Esophagus squamous epithelium (tissue), 5 donors: Measurements from ENCODE around the gene TFDP2. TPM values are rescaled to one million over a fixed set of nuclear protein-coding genes. Genes with fewer than 3 reads are reported as not detected.

Experiments used
- DNase-seq: peaks from one replicate; lab custom pipeline; 2025; lab: John Stamatoyannopoulos, UW
- H3K27ac ChIP-seq, 4 donors: fragments of 200-600 bp; sonication (generic); one replicate each; pipeline ENCODE4 v1.5.1; 2016 to 2019; ENCODE audit warnings: mild to moderate bottlenecking in 1 of 4
- H3K27me3 ChIP-seq, 4 donors: fragments of 200-600 bp; sonication (generic); 1 replicate in 3 of 4; 2 replicates in 1 of 4; pipeline versions ENCODE4 v1.5.1 to v1.6.0; 2017 to 2021; ENCODE audit warnings: antibody characterized with exemption in 1 of 4
- H3K36me3 ChIP-seq, 3 donors: fragments of 200-600 bp; sonication (generic); one replicate each; pipeline ENCODE4 v1.5.1; 2016 to 2019
- H3K4me1 ChIP-seq, 3 donors: fragments of 200-600 bp; sonication (generic); one replicate each; pipeline ENCODE4 v1.5.1; 2017 to 2019
- H3K4me3 ChIP-seq, 4 donors: fragments of 200-600 bp; sonication (generic); 1 replicate in 3 of 4; 2 replicates in 1 of 4; pipeline ENCODE4 v1.5.1; 2016 to 2019; ENCODE audit warnings: mild to moderate bottlenecking in 2 of 4, moderate library complexity in 1 of 4
- H3K9me3 ChIP-seq, 3 donors: fragments of 200-600 bp; sonication (generic); one replicate each; pipeline ENCODE4 v1.5.1; 2016 to 2019
- POLR2A ChIP-seq, 4 donors: fragments of 450-650 bp; IDR thresholded peaks; one replicate each; pipeline ENCODE4 v1.6.1; 2017; ENCODE audit warnings: antibody characterized with exemption in 4 of 4, mild to moderate bottlenecking in 4 of 4, moderate library complexity in 3 of 4
- WGBS, 2 donors: methylation state at CpG; one replicate each; pipeline ENCODE4 v1.1.5; 2018; 5-methylcytosine and 5-hydroxymethylcytosine counted together
- intact Hi-C: fragments of 100-400 bp; cut with DNase I; formaldehyde crosslinking; loops from one replicate; pipeline ENCODE4 v1.15.0; 2022
- total RNA-seq, 4 donors: library from RNA; depleted of rRNA; stranded (reverse); fragments of >200 nt; gene quantifications; one replicate each; pipeline ENCODE4 v1.1.0, GENCODE V29; 2016
- TF ChIP-seq, protein P1 (sequence below), 6 experiments: fragments of 450-650 bp in 4 of 6; fragments of 200-600 bp in 2 of 6; sonication (generic) in 2 of 6; IDR thresholded peaks; one replicate each; pipeline ENCODE4 v1.5.1; 2016 to 2019; ENCODE audit warnings: antibody characterized with exemption in 6 of 6, mild to moderate bottlenecking in 4 of 6, moderate library complexity in 4 of 6
- donor health status: DM: yes; HTN: yes; CAD: no.

TFDP2 gene, protein sequence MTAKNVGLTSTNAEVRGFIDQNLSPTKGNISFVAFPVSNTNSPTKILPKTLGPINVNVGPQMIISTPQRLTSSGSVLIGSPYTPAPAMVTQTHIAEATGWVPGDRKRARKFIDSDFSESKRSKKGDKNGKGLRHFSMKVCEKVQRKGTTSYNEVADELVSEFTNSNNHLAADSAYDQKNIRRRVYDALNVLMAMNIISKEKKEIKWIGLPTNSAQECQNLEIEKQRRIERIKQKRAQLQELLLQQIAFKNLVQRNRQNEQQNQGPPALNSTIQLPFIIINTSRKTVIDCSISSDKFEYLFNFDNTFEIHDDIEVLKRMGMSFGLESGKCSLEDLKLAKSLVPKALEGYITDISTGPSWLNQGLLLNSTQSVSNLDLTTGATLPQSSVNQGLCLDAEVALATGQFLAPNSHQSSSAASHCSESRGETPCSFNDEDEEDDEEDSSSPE
- 10 to 100 TPM; 13.1 to 37.6 (median 18.6) TPM for total RNA-seq

DNA sequence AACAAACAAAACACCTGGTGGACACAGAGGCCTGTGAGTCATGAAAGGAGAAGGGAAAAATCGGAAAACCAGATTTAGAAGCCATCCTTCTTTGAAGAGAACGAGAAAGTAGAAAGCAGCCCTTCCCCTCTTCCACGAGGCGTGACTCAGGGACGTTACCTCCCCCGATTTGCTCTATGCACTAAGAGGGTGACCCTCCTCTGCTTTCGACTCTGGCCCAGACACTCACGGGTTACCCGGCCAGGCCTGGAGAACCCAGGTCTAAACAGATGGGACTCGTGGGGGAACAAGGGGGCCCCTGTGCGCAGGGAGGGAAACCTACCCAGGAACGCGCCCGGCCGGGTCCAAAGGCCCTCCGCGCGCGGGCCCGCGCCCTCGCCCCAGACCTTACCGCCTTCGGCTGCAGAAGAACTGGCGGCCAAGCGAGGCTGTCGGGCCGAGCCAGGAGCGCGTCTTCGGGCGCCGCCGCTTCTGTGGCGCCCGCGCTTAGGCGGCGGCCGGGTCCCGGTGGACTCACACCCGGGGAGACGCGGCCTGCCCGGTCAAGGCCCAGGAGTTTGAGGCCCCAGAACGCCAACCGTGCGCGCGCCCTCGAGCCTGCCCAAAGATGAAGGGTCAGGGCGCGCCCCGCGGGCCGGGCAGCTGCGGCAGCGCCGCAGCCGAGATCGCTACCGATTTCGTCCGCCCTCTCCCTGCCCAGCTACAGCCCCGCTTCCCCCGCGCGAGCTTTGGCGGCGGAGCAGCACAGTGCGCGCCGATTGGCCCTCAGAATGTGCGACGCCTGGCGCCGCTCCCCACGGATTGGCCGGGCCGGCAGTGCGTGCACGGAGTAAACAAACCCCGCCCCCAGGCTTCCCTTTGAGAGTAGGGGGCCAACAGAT lies at the start of gene TFDP2:
Gene TFDP2, minus strand, starts transcription at position 753 of the 881 bp plus-strand sequence. CDS start 47,795 bp downstream, outside the sequence.
- H3K4me1 ChIP-seq, result peaks cover 0 to 49% (median 14%) of the 10 kb centered on the region in 3 donors
- H3K4me3 ChIP-seq, result peak within 1 kb of the TSS; percentile 61 to 93 (median 82)
- H3K27ac ChIP-seq, result peak within 1 kb of the TSS; percentile 85 to 94 (median 92)
- DNase-seq, result peak; percentile 25
- peak in 3 of 4 donors; percentile 80 to 89 (median 89) for TF ChIP-seq POLR2A (IDR thresholded peaks at IDR 0.05)
- TF ChIP-seq, protein P1, sequence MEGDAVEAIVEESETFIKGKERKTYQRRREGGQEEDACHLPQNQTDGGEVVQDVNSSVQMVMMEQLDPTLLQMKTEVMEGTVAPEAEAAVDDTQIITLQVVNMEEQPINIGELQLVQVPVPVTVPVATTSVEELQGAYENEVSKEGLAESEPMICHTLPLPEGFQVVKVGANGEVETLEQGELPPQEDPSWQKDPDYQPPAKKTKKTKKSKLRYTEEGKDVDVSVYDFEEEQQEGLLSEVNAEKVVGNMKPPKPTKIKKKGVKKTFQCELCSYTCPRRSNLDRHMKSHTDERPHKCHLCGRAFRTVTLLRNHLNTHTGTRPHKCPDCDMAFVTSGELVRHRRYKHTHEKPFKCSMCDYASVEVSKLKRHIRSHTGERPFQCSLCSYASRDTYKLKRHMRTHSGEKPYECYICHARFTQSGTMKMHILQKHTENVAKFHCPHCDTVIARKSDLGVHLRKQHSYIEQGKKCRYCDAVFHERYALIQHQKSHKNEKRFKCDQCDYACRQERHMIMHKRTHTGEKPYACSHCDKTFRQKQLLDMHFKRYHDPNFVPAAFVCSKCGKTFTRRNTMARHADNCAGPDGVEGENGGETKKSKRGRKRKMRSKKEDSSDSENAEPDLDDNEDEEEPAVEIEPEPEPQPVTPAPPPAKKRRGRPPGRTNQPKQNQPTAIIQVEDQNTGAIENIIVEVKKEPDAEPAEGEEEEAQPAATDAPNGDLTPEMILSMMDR (IDR thresholded peaks at IDR 0.05), result no peak
- H3K27me3 ChIP-seq, result no peaks in the 10 kb centered on the region
- H3K36me3 ChIP-seq, result no peaks in the 10 kb centered on the region
- WGBS, 2 donors, result 0 to 1% methylated on average over 8 to 10 of the region's 83 CpGs
- intact Hi-C loops, result no loop called here
- no peaks in the 10 kb centered on the region for H3K9me3 ChIP-seq

DNA sequence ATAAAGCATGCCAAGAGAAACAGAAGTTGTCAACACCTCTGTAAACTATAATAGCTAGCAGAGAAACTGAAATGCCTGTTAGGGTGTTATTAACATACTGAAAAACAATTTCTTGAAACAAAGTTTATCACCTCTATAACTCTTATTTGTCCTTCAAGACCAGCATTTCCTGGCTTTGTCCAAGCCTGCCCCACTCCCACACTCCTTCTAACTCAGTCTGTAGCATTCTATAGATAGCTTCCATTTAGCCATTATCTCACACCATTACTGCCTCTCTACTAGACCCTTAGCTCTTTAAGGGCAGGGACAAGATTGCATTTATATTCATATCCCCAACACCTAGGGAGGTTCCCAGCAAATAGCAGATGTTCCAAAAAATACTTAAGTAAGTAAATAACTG lies 39.5 kb upstream of the TFDP2 start:
- Histone ChIP-seq H3K4me3 (no peak overlapping the region), H3K27me3 (no peaks in the 10 kb centered on the region), H3K36me3 (peaks cover 0 to 62% (median 3%) of the 10 kb centered on the region in 3 donors), H3K9me3 (no peaks in the 10 kb centered on the region), H3K4me1 (no peaks in the 10 kb centered on the region), H3K27ac (no peak overlapping the region)
- no peak for TF ChIP-seq POLR2A (IDR thresholded peaks at IDR 0.05)
- intact Hi-C loops, result no loop called here
- DNase-seq, result no peak

DNA sequence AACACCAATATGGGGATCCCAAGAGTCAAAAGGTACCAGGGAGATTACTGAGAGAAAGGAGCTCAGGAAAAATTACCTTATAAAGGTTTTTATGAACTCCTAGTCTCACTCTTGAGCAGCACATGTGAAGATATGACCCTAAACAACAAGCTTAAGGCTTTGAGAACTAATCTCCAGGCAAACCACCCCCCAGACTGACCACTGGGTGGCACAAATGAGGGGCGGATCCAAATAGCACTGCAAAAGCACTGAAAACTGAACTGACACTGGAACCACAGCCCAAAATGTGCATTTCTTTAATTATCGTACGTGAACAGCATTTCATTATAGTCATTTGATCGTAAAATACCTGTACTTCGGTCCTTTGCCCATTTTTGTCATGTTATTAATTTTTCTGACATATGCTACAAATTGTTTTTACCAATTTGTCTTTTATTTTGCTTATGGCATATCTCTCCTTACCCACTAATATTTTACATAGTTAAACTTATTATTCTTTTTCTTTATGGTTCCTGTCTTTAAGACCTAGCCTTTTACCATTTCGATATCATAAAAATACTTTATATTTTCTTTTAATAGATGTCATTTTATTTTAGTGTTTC lies 31.5 kb upstream of the TFDP2 start:
- TF ChIP-seq, protein P1 (IDR thresholded peaks at IDR 0.05), result peak in 4 of 6 experiments; percentile 13 to 37 (median 31)
- TF ChIP-seq POLR2A (IDR thresholded peaks at IDR 0.05), result no peak
- H3K27me3 ChIP-seq, result no peaks in the 10 kb centered on the region
- intact Hi-C loops, result no loop called here
- peaks cover 0 to 95% (median 0%) of the 10 kb centered on the region in 3 donors for H3K36me3 ChIP-seq
- WGBS, 2 donors, result 95 to 96% methylated on average over 6 of the region's 6 CpGs
- no peak overlapping the region for H3K27ac ChIP-seq
- no peak overlapping the region for H3K4me3 ChIP-seq
- no peak for DNase-seq
- no peaks in the 10 kb centered on the region for H3K9me3 ChIP-seq
- H3K4me1 ChIP-seq, result no peaks in the 10 kb centered on the region

DNA sequence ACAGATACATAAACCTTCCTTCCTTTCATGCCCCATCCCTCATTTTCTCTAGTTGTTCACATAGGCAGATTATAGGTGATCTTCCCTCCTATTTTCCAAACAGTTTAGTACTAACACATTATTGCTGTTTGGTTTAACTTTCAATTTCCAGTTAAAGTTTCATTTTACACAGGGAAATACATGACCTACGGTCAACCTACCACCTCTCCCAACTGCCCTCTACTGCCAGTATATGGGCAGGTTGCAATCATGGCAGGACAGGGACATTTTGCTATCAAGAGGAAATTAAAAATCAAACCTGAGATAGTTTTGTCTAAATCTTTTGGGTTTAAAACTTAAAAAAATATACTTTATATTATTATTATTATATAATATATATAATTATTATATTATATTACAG lies 26.1 kb upstream of the TFDP2 start:
- Histone ChIP-seq H3K4me3 (no peak overlapping the region), H3K36me3 (peaks cover 0 to 98% (median 0%) of the 10 kb centered on the region in 3 donors), H3K4me1 (no peaks in the 10 kb centered on the region), H3K27me3 (no peaks in the 10 kb centered on the region), H3K9me3 (no peaks in the 10 kb centered on the region), H3K27ac (no peak overlapping the region)
- intact Hi-C loops, result no loop called here
- WGBS, 2 donors, result 76 to 84% methylated on average over 1 of the region's 1 CpG
- DNase-seq, result no peak
- TF ChIP-seq POLR2A (IDR thresholded peaks at IDR 0.05), result no peak
- TF ChIP-seq, protein P1 (IDR thresholded peaks at IDR 0.05), result no peak

DNA sequence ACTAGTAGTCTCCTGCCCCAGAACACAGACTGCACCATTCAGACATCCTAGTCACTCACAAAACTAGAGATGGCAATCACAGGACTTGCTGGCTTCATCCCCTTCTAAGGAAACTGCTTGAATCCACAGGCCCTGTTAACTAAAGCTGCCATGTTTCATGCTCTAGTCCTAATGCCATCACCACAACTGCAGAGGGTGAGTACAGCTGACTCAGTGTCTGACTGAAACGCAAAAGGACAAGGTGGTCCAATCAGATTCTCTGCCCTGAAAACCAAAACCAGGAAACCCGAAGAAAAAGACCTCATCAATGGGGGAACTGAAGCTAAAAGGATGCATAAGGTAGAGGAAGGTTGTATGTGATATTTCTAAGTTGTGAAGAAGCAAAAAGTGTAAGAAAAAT lies 25.2 kb upstream of the TFDP2 start:
- peaks cover 0 to 98% (median 4%) of the 10 kb centered on the region in 3 donors for H3K36me3 ChIP-seq
- no peak overlapping the region for H3K27ac ChIP-seq
- 83 to 89% methylated on average over 2 of the region's 2 CpGs for WGBS, 2 donors
- no peaks in the 10 kb centered on the region for H3K9me3 ChIP-seq
- intact Hi-C loops, result no loop called here
- no peaks in the 10 kb centered on the region for H3K4me1 ChIP-seq
- no peak for DNase-seq
- no peak overlapping the region for H3K4me3 ChIP-seq
- no peaks in the 10 kb centered on the region for H3K27me3 ChIP-seq
- no peak for TF ChIP-seq POLR2A (IDR thresholded peaks at IDR 0.05)
- TF ChIP-seq, protein P1 (IDR thresholded peaks at IDR 0.05), result no peak
